ENCODE data around the gene C3orf52.

DNA sequence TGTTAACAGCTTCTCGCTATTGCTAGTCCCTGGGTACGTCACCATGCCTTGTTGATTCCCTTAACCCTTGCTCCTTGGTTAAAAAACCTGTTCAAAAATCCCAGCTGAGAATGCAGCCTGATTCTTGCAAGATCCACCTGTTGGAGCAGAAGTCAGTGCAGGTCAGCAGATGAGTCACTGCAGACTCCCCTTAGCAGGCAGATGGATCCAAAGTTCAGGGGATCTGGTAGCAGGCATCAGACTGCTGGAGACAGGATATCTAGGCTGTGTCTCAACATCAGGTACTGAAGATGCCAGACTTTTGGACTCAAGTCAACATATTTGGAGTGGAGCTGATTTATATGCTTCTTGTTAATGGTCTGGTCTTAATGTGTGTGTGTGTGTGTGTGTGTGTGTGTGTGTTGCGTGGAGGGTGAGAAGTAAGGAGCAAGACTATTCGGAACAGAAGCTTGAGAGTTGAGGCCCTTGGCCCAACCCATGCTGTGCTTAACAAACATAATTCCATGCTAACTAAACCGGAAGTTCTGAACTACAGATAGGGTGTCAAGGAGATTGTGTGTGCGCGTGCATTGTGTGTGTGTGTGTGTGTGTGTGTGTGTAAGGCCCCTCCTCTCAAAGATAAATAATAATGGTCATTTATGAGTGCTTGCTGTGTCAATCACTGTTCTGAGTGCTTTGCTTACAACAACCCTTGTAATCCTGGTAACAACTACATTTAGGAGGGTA is 1.0 kb upstream of the C3orf52 start:
- TF ChIP-seq, protein P1, sequence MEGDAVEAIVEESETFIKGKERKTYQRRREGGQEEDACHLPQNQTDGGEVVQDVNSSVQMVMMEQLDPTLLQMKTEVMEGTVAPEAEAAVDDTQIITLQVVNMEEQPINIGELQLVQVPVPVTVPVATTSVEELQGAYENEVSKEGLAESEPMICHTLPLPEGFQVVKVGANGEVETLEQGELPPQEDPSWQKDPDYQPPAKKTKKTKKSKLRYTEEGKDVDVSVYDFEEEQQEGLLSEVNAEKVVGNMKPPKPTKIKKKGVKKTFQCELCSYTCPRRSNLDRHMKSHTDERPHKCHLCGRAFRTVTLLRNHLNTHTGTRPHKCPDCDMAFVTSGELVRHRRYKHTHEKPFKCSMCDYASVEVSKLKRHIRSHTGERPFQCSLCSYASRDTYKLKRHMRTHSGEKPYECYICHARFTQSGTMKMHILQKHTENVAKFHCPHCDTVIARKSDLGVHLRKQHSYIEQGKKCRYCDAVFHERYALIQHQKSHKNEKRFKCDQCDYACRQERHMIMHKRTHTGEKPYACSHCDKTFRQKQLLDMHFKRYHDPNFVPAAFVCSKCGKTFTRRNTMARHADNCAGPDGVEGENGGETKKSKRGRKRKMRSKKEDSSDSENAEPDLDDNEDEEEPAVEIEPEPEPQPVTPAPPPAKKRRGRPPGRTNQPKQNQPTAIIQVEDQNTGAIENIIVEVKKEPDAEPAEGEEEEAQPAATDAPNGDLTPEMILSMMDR (IDR thresholded peaks at IDR 0.05; ENCODE audit: borderline replicate concordance, extremely low read depth, low read length, poor library complexity, severe bottlenecking): no peak
- TF ChIP-seq EZH2 (IDR thresholded peaks at IDR 0.05; ENCODE audit: borderline replicate concordance, low read depth, low read length, severe bottlenecking): no peak
